EH (cell line): ENCODE measurements around the gene GPR152.
A peak's percentile ranks its signal among the peaks of the same experiment; 100 is the strongest.
"Not testable (repeated sequence)": the region's sequence is repeated elsewhere in the genome, so short reads cannot be mapped to it uniquely, and the experiment has no call there.

Experiments used
- DNase-seq: peaks from one replicate; pipeline ENCODE4 v3.0.0-alpha.2; 2015; ENCODE audit warnings: low read depth

GPR152 gene

DNA sequence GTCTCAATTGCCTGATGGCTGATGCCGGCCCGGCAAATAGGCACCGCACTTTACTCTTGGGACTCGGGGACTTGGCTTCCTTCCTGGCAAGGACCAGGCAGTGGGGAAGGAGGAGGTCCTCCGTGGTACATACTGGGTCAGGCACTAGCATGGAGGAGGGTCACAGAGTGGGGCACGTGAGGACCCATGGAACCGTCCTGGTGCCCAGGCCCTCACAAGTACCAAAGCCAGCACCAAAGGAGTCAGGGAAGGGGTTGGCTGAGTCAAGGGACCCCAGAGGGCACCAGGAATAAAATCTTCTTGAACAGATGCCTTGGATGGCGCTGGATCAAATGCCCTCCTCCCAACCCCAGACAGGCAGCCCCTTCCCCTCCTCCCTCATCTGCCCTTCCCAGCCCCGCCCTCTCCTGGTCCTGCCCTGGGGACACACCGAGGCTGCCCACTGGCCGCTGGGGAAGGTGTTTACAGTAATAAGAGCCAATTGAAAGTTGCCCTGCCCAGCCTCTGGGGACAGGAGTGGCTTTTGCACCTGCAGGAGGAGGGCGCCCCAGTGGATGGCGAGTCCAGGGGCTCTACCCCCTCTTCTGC is 42.7 kb downstream of the GPR152 start:
- no peak for DNase-seq

DNA sequence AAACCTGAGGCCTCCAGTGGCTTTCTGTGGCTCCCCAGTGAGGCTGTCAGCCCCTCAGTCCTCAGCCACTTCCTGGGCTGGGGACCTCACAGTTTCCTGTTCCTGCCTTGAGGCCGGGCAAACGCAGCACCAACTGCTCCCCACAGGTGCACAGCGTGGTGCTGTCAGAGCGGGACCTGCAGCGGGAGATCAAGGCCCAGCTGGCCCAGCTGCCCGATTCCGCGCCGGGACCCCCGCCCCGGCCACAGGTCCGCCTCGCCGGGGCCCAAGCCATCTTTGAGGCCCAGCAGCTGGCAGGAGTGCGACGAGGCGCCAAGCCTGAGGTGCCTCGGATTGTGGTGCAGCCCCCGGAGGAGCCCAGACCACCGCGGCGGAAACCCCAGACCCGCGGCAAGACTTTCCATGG is 43.3 kb downstream of the GPR152 start:
- DNase-seq = no peak

DNA sequence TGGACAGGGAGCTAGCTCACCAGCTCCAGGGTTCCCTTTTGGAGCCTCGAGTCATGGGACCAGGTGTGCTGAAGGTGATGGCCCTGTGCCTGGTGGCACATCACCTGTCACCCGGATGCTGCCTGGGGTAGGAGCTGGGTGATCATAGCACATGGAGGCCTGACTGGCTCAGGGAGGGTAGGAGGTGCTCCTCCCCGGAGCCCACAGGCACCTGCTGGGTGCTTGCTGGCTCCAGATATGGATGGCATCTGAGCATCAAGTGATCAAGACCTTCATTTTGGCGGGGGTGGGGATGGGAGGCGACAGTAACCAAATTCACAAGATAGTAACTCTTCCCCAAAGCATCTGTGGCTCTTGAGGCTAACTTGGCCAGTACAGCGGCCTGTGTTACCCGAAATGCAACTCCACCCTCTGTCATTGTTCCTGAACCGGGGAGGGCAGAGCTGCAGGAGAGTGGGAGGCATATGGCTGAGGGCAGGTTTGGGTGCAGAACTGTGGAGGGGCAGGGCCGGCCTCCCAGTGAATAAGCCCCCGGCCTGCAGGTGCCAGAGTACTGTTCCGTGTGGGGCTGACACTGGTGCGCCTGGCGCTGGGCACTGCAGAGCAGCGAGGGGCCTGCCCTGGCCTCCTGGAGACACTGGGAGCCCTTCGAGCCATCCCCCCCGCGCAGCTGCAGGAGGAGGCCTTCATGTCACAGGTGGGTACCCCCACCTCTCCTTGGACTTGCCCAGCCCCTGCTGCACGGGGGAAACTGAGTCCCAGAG is 43.9 kb downstream of the GPR152 start:
- no peak for DNase-seq

DNA sequence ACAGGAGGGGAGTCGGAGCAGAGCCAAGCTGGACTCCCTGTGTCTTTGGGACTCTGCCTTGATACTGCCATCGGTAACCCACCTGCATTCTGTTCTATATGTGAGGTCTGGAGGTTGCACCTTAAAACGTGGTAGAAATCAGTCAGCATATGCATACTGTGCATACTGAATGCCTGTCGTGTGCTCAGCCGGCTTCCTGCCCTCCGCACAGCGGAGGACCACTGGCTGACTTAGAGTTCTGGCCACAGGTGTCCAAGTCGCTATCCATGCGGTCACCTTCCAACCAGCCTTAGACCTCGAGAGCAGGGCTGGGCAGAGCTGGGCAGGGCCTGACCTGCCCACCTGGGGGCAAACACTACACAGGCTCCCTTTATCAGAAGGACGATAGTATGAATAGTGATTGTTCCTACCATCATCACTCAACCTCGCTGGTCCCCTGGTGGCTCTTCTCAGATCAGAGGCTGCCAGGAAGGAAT is 44.8 kb downstream of the GPR152 start:
- no peak for DNase-seq

DNA sequence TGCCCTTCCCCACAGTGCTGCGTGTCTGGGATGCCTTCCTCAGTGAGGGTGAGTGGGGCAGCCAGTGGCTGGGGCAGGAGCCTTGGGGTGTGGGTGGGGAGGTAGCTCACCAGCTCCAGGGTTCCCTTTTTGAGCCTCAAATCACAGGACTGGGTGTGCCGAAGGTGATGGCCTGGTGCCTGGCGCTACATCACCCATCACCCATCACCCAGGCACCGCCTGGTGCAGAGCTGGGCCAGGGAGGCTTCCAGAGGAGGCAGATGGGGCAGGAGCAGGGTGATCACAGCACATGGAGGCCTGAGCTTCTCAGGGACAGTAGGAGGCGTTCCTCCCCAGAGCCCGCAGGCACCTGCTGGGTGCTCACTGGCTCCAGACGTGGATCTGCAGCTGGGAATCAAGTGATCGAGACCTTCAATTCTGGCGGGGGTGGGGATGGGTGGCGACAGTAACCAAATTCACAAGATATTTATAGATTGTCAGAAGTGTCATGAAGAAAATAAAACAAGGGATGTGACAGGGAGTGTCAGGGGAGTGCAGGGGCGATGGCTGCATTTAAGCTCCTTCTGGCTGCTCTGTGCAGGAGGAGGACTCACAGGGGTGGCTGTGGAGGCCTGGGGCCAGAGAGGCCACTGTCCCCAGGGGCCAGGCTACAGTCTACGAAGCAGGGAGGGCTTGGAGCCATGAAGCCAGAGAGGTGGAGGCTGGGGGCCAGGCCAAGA is 45.4 kb downstream of the GPR152 start:
- DNase-seq = no peak

DNA sequence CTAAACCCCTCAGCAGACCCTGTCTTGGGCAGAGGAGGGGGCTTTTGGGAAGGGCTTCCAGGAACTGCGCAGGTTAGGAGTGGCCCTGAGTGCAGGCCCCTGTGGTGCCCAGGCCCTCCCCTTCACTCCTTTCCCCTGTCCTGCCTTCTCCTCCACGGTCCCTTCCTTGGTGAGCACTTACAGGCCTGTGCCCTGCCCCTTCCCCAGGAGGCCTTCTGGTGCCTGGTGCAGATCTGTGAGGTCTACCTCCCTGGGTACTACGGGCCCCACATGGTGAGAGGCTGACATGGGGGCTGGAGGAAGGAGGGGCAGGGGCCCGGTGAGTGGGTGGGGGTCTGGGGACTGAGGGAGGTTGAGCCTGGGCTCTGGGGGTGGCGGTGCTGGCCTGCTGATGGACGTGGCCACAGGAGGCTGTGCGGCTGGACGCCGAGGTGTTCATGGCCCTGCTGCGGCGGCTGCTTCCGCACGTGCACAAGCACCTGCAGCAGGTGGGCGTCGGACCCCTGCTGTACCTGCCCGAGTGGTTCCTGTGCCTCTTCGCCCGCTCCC is 46.0 kb downstream of the GPR152 start:
- no peak for DNase-seq

DNA sequence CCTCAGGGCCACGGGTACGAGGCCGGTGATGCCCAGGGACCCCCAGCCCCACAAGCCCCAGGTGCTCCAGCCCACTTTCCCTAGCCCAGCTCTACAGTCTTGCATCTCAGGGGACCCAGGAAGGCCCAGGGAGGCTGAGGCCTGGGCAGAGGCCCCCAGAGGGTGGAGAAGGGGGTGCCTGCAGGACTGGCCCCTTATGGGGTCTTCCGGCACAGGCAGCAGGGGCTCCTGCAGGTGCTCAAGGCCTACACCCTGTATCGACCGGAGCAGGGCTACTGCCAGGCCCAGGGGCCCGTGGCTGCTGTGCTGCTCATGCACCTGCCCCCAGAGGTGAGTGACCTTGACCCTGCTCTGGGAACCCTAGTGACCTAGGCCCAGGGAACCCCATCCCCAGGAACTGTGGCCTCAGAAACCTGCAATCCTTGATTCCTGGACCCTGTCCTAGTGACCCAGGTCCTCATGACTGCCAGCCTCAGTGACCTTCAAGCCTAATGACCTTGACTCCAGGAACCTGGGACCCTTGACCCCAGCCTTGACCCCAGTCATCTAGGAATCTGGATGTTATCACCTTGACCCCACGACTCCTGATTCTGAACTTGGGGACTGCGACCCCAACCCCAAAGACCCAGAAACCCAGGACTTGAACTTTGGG is 46.7 kb downstream of the GPR152 start:
- no peak for DNase-seq

DNA sequence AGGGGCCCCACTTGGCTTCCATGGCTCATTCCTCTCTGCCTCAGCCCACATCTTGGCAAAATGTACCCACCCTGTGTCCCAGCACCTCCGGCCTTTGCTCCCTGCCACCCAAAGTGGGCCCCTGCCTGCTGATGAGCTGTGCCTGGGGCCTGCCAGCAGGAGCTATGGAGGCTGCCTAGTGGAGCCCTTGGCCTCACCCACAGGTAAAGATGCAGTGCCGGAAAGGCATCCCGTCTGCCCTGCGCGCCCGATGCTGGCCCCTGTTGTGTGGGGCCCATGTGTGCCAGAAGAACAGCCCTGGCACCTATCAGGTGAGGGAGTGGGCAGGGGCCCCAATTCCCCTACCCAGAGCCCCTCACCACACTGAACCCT is 47.3 kb downstream of the GPR152 start:
- DNase-seq = no peak

DNA sequence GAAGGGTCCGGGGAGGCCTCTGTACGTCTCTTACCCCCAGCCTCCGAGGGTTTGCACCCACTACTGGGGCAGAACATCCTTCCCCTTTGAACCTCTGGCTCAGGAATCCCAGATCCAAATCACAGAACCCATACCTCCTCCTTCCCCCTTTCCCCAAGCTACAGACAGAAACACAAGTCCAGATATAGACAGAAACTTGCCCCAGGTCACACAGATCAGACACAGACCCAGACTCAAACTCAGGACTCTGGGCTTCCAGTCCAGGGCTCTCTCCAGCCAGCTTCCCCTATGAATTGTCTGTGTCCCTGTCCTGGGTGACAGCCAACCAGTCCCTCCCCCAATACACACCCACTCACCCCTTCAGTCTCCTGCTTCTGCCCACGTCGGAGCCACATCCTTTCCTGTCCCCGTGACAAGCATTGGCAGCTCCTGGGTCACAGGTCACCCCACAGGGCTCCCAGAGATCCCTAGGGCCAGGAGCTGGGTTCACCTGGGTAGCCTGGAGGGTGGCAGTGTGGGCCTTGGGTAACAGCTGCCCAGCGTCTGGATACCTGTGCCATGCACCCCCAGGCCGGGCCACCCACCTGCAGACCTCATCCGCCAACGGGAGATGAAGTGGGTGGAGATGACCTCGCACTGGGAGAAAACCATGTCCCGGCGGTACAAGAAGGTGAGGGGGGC is 47.9 kb downstream of the GPR152 start:
- DNase-seq = no peak

DNA sequence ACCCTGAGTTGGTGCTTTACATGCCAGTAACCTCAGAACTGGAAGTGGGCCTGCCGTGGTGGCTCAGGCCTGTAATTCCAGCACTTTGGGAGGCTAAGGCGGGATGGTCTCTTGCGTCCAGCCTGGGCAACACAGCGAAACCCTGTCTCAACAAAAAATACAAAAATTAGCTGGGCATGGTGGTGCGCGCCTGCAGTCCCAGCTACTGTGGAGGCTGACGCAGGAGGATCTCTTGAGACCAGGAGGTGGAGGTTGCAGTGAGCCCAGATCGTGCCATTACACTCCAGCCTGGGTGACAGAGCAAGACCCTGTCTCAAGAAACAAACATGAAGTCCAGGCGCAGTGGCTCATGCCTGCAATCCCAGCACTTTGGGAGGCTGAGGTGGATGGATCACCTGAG is 49.4 kb downstream of the GPR152 start:
- not testable (repeated sequence) for DNase-seq

DNA sequence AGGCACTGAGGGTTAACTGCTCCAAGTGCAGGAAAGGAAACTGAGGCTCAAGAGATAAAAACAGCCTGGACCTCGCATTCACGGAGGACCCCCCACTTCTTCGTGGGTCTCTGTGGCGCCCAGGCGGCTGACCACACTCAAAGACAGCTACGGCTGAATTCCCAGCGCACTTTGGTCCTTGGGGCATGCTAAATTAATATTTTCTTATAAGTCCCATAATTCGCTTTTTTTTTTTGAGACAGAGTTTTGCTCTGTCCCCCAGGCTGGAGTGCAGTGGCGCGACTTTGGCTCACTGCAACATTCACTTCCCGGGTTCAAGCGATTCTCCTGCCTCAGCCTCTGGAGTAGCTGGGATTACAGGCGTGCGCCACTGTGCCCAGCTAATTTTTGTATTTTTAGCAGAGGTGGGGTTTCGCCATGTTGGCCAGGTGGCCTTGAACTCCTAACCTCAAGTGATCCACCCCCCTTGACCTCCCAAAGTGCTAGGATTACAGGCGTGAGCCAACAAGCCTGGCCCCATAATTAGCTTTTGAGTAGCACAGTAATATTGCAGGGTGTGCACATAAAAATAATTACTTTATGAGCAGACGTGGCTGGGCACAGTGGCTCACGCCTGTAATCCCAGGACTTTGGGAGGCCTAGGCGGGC is 50.2 kb downstream of the GPR152 start:
- not testable (repeated sequence) for DNase-seq

DNA sequence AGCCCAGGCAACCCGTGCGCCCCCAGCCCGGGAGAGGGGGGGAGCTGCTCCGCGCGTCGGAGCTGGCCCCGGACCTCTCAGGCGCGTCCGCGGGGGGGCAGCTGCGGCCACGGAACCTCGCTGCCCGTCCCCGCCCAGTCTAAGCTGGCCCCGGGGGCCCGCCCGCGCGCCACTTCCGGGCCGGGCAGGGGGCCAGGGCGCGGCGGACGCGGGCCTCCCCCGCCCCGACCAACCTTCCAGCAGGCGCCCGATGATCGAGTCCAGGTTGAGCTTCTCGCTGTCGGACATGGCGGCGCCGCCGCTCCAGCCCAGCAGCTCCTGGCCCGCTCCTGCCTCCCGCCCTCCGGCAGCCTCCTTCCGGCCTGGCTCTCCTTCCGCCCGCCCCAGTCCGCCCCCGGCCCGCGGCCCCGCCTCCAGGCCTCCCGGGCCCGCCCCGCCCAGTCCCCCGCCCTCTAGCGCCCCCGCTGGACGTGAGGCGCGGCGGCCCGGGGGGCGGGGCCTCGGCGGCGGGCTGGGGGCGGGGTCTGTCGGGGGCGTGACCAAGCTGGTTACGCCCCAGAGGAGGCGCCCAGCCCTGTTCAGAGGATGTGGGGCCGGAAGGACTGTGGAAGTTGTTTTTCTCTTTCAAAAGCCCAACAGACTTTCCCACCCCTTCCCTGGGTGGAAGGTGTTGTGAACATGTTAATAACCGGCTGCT is 50.9 kb downstream of the GPR152 start, which contains the start of gene PPP1CA:
PPP1CA (minus strand) TSS at position 364 of the 697 bp plus-strand sequence; CDS start at position 288, 76 bp downstream.
- peak; percentile 90 for DNase-seq
